ENCODE measurements around the gene ZNF579. TPM values are rescaled to one million over a fixed set of nuclear protein-coding genes. Genes with fewer than 3 reads are reported as not detected.

The ZNF579 gene
- total and polyA plus RNA-seq, 2 donors (not counting 3 experiments of a cell fraction or from before 2014, with no cell fraction given): 11.6 to 15.7 TPM

- Histone ChIP-seq H3K9me3 (replicated peaks; ENCODE audit: control insufficient read depth, insufficient read depth, low read length) (no peaks in the 10 kb centered on the region), H2AFZ (ENCODE audit: low read depth, low read length) (peak within 1 kb of the TSS; percentile 100), H3K4me2 (ENCODE audit: insufficient read depth, low read length) (peak within 1 kb of the TSS; percentile 94), H3K9ac (replicated peaks; ENCODE audit: extremely low read depth, insufficient read depth, low read length) (peak within 1 kb of the TSS; percentile 84), H3K4me1 (ENCODE audit: control insufficient read depth, extremely low read depth, insufficient read depth, low read length) (peaks cover 6% of the 10 kb centered on the region), H4K20me1 (replicated peaks; ENCODE audit: control insufficient read depth, extremely low read depth, insufficient read depth, low read length) (no peaks in the 10 kb centered on the region), H3K27ac (ENCODE audit: insufficient read depth, low read depth, low read length) (peak within 1 kb of the TSS; percentile 54), H3K79me2 (ENCODE audit: control insufficient read depth, insufficient read depth, low read length) (no peaks in the 10 kb centered on the region), H3K36me3 (ENCODE audit: control insufficient read depth in 2 of 2, extremely low read depth in 1 of 2, insufficient read depth in 2 of 2, low read length in 2 of 2) (peaks cover 0 to 3% of the 10 kb centered on the region in 2 experiments), H3K4me3 (replicated peaks in 1 of 3; ENCODE audit: insufficient read depth in 1 of 3, low read depth in 1 of 3, low read length in 3 of 3) (peak within 1 kb of the TSS; percentile 58 to 78 (median 74)), H3K9me1 (replicated peaks; ENCODE audit: control insufficient read depth, extremely low read depth, insufficient read depth, low read length) (no peaks in the 10 kb centered on the region), H3K27me3 (ENCODE audit: control insufficient read depth in 2 of 2, insufficient read depth in 2 of 2, low read length in 2 of 2) (no peaks in the 10 kb centered on the region)
- DNase-seq (ENCODE audit: low read depth, low spot score) (peak; percentile 92), FAIRE-seq (peak; percentile 89)
- POLR2A ChIA-PET: interaction anchor here (0.6 to 1.4 kb wide), 8 partner anchors 25 to 1151 kb away, joined by 3 to 10 read pairs (median 5); partner anchors contain the start of genes CDC42EP5, FIZ1 and ZSCAN5A
- BruUV-seq (replicated peaks): no TSS peak
- CTCF ChIA-PET: interaction anchor here (0.7 to 2.9 kb wide), 10 partner anchors 9 to 483 kb away, joined by 3 to 15 read pairs (median 6); partner anchors contain the start of gene ZNF865
- intact Hi-C loops (cut with micrococcal nuclease) (loop anchor here (1.0 kb wide), 3 partner anchors 19 to 163 kb away; partner anchors contain the start of genes FIZ1, ISOC2 and ZNF865), dilution Hi-C loops (cut with MboI; ENCODE audit: extremely low pct_ligation_motif_present, low sequenced_read_pairs) (no loop called here)
- TF ChIP-seq GATA2 (IDR thresholded peaks at IDR 0.05; ENCODE audit: insufficient read depth, insufficient read length, low read depth, low read length) (no peak), MAX (IDR thresholded peaks at IDR 0.05; ENCODE audit: insufficient read depth, insufficient read length) (no peak), POLR2A (IDR thresholded peaks at IDR 0.05; ENCODE audit: low read depth, low read length) (peak; percentile 80), JUN (IDR thresholded peaks at IDR 0.05; ENCODE audit: borderline replicate concordance, insufficient read depth, insufficient read length, low read depth) (no peak), POLR2AphosphoS5 (IDR thresholded peaks at IDR 0.05; ENCODE audit: insufficient read depth, low read depth, low read length) (peak; percentile 84)
- TF ChIP-seq, protein P1, sequence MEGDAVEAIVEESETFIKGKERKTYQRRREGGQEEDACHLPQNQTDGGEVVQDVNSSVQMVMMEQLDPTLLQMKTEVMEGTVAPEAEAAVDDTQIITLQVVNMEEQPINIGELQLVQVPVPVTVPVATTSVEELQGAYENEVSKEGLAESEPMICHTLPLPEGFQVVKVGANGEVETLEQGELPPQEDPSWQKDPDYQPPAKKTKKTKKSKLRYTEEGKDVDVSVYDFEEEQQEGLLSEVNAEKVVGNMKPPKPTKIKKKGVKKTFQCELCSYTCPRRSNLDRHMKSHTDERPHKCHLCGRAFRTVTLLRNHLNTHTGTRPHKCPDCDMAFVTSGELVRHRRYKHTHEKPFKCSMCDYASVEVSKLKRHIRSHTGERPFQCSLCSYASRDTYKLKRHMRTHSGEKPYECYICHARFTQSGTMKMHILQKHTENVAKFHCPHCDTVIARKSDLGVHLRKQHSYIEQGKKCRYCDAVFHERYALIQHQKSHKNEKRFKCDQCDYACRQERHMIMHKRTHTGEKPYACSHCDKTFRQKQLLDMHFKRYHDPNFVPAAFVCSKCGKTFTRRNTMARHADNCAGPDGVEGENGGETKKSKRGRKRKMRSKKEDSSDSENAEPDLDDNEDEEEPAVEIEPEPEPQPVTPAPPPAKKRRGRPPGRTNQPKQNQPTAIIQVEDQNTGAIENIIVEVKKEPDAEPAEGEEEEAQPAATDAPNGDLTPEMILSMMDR (IDR thresholded peaks at IDR 0.05; ENCODE audit: extremely low read depth in 1 of 2, insufficient read depth in 1 of 2, low read depth in 1 of 2, low read length in 2 of 2): no peak
Measured at GRCh38 chr19:55624109-55625003, 43.7 kb upstream of the ZNF579 start, which contains the start of gene ZNF784. Gene ZNF784 (minus strand): TSS chr19:55624566. CDS start chr19:55624561, 5 bp downstream.
